ENCODE measurements around the gene DLG2. TPM values are rescaled to one million over a fixed set of nuclear protein-coding genes. Genes with fewer than 3 reads are reported as not detected.
"Not testable (repeated sequence)": the region's sequence is repeated elsewhere in the genome, so short reads cannot be mapped to it uniquely, and the experiment has no call there.

Gene DLG2
- total RNA-seq, 1 donor from 2014 or later, result 0.26 TPM

GRCh38 chr11:83427943-83428342 is 2199.2 kb downstream of the DLG2 start:
- Histone ChIP-seq H3K36me3 (ENCODE audit: control insufficient read depth, insufficient read depth, low read length) (no peaks in the 10 kb centered on the region), H3K27me3 (ENCODE audit: control insufficient read depth, insufficient read depth, low read length) (no peaks in the 10 kb centered on the region), H3K4me3 (ENCODE audit: low read depth, low read length) (no peak overlapping the region)
- no peak for FAIRE-seq
- TF ChIP-seq, protein P1, sequence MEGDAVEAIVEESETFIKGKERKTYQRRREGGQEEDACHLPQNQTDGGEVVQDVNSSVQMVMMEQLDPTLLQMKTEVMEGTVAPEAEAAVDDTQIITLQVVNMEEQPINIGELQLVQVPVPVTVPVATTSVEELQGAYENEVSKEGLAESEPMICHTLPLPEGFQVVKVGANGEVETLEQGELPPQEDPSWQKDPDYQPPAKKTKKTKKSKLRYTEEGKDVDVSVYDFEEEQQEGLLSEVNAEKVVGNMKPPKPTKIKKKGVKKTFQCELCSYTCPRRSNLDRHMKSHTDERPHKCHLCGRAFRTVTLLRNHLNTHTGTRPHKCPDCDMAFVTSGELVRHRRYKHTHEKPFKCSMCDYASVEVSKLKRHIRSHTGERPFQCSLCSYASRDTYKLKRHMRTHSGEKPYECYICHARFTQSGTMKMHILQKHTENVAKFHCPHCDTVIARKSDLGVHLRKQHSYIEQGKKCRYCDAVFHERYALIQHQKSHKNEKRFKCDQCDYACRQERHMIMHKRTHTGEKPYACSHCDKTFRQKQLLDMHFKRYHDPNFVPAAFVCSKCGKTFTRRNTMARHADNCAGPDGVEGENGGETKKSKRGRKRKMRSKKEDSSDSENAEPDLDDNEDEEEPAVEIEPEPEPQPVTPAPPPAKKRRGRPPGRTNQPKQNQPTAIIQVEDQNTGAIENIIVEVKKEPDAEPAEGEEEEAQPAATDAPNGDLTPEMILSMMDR (IDR thresholded peaks at IDR 0.05; ENCODE audit: insufficient read depth, low read length, severe bottlenecking), result no peak
- DNase-seq (ENCODE audit: low read depth), result no peak

- FAIRE-seq, result no peak
- DNase-seq (ENCODE audit: low read depth), result no peak
- TF ChIP-seq, protein P1 (IDR thresholded peaks at IDR 0.05; ENCODE audit: insufficient read depth, low read length, severe bottlenecking), result no peak
- Histone ChIP-seq H3K27me3 (ENCODE audit: control insufficient read depth, insufficient read depth, low read length) (no peaks in the 10 kb centered on the region), H3K4me3 (ENCODE audit: low read depth, low read length) (no peak overlapping the region), H3K36me3 (ENCODE audit: control insufficient read depth, insufficient read depth, low read length) (no peaks in the 10 kb centered on the region)
Measured at GRCh38 chr11:83427501-83427900, 2199.6 kb downstream of the DLG2 start.

- FAIRE-seq (no peak), DNase-seq (ENCODE audit: low read depth) (no peak)
- H3K27me3 ChIP-seq (ENCODE audit: control insufficient read depth, insufficient read depth, low read length), result no peaks in the 10 kb centered on the region
- no peak overlapping the region for H3K4me3 ChIP-seq (ENCODE audit: low read depth, low read length)
- TF ChIP-seq, protein P1 (IDR thresholded peaks at IDR 0.05; ENCODE audit: insufficient read depth, low read length, severe bottlenecking), result no peak
- H3K36me3 ChIP-seq (ENCODE audit: control insufficient read depth, insufficient read depth, low read length), result no peaks in the 10 kb centered on the region
Measured at GRCh38 chr11:83425137-83425466, 2202.0 kb downstream of the DLG2 start.

DNA sequence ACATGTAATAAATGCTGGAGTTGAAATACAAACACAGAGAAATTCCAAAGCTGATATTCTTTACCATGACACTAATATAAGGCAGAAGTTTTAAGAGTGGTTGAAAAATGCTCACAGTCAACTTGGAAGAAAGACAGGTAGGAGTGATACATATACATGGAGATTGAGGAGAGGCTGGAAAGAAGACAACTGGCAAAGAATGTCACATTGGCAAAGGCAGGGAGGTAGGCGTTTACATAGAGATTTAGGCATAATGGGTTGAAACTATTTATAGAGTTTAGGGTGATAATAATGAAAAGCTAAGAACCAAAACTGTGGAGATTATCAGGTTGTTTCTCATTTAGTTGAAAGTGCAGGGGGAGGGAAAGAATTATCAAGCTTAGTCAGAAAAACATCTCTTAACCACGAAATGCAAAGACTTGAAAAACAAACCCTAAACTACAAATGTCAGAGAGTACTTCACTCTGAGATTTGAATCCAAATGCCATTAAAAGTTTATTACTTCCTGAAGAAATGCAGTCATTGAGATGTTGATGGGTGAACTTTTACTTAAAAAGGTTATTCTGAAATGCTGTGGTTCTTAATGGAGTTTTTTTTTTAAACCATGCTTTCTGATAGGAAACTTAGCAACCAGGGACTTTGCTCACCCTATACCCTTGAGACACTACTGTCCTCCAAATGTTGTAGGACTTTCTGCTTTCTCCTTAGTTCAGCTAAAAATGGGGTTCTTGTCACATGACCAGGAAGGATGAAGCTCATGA is 2202.6 kb downstream of the DLG2 start:
- Histone ChIP-seq H3K36me3 (ENCODE audit: control insufficient read depth, insufficient read depth, low read length) (no peaks in the 10 kb centered on the region), H3K4me3 (ENCODE audit: low read depth, low read length) (no peak overlapping the region), H3K27me3 (ENCODE audit: control insufficient read depth, insufficient read depth, low read length) (no peaks in the 10 kb centered on the region)
- FAIRE-seq (no peak), DNase-seq (ENCODE audit: low read depth) (no peak)
- TF ChIP-seq, protein P1 (IDR thresholded peaks at IDR 0.05; ENCODE audit: insufficient read depth, low read length, severe bottlenecking), result no peak

- not testable (repeated sequence) for FAIRE-seq; H3K4me3 ChIP-seq (ENCODE audit: low read depth, low read length); DNase-seq (ENCODE audit: low read depth); H3K27me3 ChIP-seq (ENCODE audit: control insufficient read depth, insufficient read depth, low read length); H3K36me3 ChIP-seq (ENCODE audit: control insufficient read depth, insufficient read depth, low read length)
Measured at GRCh38 chr11:83422641-83423040, 2204.5 kb downstream of the DLG2 start.

DNA sequence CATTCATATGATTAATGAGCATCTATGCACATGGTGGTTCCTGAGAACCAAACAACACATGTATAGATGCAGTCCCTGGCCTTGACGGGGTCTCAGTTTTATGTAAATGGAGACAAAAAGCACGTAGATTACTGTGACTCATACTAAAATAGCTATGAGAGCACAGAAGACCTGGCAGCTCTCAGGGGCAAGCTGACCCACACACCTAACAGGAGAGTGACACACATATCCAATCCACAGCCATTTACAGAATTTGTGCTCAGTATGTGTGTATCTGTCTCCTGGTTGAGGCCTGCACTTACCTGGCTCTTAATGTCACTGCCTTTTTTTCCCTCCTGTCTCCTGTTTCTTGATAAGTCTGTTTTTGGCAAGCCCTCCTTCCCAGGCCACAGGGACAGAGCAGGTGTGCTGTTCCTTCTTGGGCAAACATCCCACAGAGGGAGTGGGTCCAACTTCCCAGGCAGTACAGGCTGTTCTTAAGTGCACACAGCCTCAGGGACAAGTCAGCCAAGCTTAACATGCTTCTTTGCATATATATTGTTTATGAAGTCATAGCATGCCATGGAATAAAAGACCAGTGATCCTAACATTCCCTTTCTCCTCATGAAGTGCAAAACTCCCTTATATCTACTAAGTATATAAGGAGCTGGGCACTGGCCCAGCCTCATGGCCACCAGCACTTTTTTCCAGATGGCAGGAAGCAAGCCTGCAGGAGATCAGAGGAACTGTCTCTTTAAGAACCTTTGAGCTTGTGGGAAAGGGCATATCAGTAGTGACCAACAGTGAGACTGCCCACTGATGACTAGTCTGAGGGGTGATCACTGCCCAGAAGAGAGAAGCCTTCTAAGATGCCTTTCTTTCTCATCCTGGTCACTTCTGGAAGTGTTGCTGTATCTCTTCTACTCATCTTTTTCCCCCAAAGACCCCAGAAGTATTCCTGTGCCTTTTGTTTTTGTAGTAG is 2216.3 kb downstream of the DLG2 start:
- FAIRE-seq (peak; percentile 47), DNase-seq (ENCODE audit: low read depth) (no peak)
- Histone ChIP-seq H3K4me3 (ENCODE audit: low read depth, low read length) (no peak overlapping the region), H3K27me3 (ENCODE audit: control insufficient read depth, insufficient read depth, low read length) (no peaks in the 10 kb centered on the region), H3K36me3 (ENCODE audit: control insufficient read depth, insufficient read depth, low read length) (no peaks in the 10 kb centered on the region)
- TF ChIP-seq, protein P1 (IDR thresholded peaks at IDR 0.05; ENCODE audit: insufficient read depth, low read length, severe bottlenecking), result no peak

Data from bronchial epithelial cell (primary cell).